CD4-positive, alpha-beta T cell treated with Interleukin-17A for 1 hour (primary cell): ENCODE measurements around the gene SNX4.
"Not testable (repeated sequence)": the region's sequence is repeated elsewhere in the genome, so short reads cannot be mapped to it uniquely, and the experiment has no call there.

Experiments
- DNase-seq: peaks from one replicate; pipeline ENCODE4 v3.0.0-alpha.2; 2020

Gene SNX4

DNA sequence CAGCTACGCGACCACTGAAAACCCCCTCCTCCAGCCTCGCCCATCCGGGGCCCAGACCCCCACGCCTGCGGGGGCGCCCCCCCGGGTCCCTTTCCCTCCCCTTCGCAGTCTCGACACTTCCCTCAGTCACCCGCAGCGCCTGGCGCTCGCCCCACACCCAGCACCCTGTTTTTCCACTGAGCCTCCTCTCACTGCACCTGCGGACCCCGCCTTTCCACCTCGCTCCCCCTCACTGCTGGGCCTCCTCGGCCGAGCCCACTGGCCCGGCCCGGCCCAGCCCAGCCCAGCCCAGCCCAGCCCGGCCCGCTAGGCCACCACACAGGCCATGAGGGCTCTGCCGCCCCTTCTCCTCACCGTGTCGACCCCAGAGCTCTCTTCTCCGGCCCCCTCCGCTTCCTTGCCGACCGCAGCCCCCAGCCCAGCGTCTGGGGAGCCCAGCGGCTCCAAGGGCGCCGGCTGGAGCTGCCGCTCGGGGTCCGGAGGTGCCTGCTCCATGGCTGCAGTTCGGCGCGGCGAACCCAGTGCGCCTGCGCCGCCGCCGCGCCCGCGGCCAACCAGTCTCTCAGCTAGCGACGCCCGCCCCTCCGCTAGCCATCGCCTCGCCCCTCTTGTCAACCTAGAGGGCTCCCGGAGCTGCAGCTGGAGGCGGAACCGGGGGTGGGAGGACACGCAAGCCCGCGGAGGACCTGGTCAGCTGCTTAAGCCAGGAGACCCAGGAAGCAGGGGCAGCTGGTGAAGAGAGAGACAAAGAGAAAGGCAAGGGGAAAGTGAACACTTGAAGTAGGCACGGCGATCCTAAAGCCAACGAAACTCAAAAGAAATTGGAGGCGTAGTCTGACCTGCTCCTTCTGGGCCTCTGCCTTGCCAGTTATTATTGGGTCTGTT, at the start of gene SNX4:
Gene SNX4, minus strand, starts transcription at position 525 of the 885 bp plus-strand sequence. Its CDS starts 30 bp downstream, at position 495.
- DNase-seq: peak; percentile 88

DNA sequence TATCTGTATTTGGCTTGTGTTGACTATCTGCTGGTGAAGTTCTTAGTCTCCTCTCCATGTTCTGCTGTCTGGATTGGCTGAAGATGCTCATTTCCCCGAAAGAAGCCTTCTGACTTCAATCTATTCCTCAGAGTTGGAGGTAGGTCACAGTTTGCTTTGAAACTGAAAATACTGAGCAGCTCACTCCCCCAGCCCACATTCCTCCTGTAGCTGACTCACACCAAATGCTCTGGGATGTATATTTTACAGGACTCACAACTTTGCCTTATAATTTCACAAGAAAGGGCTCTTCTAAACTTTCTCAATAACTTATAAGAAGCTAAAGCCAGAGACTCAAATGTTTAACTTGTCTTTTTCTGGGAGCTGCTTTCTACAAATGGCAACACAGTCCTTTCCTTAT, 36.3 kb upstream of the SNX4 start:
- DNase-seq: no peak

DNA sequence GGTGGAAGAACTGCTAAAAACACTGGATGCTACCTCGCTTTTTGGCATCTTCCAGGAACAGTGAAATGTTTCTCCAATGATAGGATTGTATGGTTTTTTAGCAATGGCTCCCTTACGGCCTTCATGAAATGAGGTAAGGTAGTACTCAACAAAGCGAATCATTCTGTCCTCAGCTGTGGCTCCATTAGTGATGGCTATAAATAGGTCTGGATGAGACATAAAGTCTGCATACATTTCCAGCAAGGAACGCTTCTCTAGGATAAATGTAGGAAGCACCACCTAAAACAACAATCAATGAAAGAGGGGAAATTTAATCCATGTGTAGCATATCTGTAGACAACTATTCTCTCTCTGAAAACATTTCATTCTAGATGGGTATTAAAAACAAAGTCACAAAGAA, 32.4 kb upstream of the SNX4 start:
- DNase-seq: no peak

DNA sequence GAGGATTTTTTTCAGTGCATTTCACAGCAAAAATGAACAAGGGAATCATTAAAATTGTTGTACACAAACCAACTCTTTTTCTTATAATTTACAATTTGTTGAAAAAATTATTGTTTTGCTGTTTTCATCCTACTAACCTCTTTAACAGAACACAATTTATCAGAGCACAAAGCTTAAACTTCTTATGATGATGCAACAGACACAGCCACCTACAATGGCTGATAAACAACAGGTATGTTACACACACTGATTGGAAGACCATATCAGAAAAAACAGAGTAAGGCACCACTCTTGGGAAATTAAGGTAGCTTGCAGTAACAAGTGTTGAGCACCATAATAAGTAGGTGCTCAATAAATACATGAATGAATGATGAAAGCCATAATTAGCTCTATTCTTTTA, 8.9 kb upstream of the SNX4 start:
- DNase-seq: no peak

DNA sequence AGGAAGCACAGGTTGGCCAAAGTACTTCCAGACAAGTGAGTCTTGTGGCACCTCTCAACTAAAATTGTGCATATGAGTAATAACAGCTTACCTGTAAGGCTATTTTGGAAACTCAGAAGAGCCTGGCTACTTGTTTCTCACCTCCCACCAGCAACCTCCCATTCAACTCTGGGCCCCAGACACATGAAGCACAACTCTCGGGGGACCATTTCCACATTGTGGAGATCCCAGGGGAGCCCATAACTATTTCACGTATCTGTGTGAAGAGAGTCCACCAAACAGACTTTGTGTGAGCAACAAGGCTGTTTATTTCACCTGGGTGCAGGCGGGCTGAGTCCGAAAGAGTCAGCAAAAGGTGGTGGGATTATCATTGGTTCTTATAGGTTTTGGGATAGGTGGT, 5.2 kb upstream of the SNX4 start:
- no peak for DNase-seq

DNA sequence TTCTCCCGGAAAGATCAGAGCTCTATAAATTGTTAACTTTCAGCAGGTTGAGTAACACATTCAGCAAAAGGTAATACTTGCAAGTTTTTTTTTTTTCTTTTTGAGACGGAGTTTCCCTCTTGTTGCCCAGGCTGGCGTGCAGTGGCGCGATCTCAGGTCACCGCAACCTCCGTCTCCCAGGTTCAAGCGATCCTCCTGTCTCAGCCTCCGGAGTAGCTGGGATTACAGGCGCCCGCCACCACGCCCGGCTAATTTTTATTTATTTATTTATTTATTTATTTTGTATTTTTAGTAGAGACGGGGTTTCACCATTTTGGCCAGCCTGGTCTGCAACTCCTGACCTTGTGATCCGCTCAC, 539 bp upstream of the SNX4 start:
- DNase-seq: not testable (repeated sequence)

DNA sequence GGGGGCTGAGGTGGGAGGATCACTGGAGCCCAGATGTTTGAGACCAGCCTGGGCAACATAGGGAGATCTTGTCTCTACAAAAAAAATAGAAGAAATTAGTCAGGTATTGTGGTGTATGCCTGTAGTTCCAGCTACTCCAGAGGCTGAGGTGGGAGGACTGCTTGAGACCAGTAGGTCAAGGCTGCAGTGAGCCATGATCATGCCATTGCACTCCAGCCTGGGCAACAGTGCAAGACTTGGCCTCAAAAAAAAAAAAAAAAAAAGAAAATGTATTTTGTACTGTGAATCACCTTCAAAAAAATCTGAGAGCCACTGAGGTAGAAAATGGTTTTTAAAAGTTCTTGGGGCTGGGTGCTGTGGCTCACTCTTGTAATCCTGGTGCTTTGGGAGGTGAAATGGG, 4.6 kb downstream of the SNX4 start:
- no peak for DNase-seq

DNA sequence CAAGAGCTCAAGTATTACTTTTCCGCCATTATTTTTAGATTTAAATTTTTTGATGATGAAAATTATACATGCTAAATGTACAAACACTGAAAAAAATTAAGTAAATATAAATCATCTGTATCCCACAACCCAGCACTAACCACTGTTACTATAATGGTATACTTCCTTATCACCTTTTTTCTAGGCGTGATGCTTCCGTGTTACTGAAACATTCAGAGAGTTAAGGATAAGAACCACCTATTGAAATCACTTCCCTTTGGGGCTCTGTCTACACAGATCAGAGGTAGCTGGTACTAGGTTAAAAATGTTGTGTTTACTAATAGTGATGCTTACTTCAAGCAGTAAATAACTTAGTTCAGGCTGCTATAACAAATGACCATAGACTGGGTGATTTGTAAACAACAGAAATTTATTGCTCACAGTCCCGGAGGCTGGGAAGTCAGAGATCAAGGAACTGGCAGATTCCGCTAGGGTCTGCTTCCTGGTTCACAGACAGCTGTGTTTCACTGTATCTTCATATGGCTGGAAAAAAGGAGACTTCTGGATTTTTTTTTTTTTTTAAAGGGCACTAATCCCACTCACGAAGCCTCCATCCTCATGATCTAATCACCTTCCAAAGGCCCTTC, 6.4 kb downstream of the SNX4 start:
- DNase-seq: no peak

DNA sequence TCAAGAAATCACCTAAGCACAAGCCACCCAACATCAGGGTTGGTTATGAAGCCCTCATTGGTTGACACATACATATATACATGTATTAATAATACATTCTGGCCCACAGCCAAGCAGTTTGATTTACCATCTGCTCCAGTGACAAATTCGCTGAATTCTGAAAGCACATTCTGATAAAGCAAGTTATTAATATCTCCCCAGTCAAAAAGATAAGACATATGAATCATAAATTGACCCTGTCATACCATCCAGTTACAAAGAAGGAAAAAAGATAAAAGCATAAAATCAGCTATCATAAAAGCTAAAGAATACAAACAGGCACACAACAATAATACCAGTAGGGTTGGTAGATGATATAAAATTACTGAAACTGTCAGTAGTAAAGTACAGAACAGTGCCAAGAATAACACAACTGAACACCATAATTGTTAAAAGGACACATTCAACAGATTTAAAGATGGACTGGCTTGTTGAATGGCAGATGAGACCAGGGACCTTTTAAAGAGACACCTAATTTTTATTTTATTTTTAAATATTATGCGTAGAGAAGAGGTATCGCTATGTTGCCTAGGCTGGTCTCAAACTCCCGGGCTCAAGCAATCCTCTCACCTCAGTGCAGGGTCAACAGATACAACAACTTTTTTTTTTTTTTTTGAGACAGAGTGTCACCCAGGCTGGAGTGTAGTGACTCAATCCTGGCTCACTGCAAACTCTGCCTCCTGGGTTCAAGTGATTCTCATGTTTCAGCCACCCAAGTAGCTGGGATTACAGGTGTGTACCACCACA, 7.7 kb downstream of the SNX4 start:
- no peak for DNase-seq

DNA sequence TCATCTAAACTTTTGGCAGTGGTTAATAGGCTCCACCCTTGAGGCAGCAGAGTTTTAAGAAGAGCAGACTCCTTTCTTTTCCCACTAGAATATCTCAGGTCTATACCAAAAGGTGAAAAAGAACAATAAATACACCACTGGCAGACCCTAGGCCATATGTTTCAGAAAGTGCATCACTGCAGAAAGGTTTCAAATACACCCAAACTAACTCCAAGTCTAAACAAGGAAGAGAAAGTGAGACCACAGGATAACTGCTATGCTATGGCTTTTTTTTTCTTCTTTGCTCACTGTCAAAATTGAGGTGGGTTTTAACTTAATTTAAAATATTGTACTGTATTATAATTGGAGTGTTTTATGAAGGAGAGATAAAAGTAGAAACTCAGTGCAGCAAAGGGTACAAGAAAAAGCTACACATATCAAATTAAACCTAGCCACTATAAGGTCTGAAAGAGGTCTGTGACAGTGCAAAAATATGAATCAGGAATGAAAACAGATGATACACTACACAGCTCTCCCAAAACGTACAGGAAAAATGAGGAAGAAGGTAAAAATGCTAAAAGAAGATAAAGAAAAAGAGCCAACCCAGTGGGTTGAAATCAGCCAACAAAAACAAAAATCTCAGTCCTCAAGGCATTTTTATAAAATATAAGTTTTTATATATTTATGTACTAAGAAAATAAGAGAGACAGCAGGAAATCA, 8.4 kb downstream of the SNX4 start:
- no peak for DNase-seq

DNA sequence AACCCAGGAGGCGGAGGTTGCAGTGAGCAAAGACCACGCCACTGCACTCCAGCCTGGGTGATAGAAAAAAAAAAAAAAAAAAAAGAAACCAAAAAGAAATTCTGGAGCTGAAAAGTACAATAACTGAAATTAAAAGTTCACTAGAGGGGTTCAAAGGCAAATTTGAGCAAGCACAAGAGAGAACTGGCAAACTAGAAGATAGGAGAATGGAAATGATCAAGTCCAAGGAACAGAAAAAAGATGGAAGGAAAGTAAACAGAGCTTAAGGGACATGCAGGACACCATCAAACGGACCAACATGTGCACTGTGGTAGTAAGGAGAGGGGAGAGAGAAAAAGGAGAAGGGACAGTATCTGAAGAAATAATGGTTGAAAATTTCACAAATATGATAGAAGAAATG, 12.9 kb downstream of the SNX4 start:
- DNase-seq: no peak

DNA sequence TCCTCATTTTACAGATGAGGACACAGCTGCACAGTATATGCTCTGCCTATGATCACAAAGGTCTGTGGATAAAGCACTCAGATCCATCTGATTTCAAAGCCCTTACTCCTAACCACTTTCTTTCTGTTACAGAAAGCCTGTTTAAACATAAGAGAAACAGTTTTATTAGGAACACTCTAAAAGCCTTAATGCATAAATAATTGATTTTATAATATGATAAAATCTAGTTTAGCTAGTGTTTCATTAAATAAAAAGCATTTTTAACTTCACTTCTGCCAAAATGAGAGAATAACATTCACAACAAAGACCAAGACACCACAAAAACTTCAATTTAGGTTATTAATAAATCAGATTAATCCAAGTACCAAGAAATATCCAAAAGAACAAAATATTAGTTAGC, 21.4 kb downstream of the SNX4 start:
- DNase-seq: no peak

DNA sequence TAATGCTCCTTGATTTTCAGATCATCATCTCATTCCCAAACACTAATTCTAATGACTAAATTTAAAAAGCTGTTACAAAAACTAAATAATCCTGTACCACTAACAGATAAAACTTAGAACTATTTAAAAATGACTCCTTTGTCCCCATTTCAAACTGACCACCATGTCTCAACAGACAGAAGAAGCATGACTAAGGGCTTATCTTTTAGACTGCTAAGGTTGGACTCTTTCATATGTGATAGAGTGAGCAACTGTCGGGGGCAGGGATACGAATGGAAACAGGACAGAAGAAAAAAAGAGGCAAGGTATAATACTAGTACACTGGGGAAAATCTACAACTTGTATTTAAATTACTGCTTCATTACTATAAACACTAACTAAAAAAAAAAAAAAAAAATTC, 23.3 kb downstream of the SNX4 start:
- DNase-seq: no peak

DNA sequence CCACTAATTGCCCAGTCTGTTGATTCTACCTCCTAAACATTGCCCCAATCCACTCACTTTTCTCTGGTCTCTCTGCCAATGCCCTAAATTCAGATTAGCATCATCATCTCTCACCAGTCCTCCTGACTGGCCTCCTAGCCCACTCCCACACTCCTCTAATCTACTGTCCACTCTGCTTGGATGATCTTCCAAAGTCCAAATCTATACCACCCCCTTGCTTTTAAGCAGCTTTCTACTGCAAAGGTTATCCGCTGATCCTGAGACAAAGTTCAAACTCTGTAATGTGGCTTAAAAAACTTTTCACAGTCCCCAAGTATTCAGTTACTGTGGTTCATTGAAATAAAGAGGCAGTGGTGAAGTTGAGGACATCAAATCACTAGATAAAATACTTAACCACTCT, 37.6 kb downstream of the SNX4 start:
- no peak for DNase-seq

DNA sequence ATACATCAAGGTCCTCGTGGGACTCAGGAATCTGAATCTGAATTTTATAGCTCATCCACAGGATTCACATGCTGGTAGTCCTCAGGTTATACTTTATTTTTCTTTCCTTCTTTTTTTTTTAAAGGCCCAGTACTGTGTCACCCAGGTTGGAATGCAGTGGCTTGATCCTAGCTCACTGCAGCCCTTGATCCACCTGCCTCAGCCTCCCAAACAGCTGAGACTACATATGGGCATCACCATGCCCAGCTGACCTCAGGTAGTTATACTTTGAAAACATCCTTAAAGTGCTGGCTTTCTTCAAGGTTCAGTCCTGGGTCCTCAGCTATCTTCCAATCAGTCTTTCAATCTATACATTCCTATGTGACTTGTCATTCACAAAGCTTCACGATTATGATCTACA, 38.2 kb downstream of the SNX4 start:
- DNase-seq: no peak

DNA sequence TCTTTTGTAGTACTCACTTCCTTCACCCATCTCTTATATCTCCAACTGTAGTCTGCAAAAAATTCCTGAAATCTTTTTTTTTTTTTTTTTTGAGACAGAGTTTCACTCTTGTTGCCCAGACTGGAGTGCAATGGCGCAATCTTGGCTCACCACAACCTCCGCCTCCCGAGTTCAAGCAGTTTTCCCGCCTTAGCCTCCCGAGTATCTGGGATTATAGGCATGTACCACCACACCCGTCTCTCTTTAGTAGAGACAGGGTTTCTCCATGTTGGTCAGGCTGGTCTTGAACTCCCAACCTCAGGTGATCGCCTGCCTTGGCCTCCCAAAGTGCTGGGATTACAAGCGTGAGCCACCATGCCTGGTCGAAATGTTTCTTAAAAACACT, 38.6 kb downstream of the SNX4 start:
- DNase-seq: not testable (repeated sequence)

DNA sequence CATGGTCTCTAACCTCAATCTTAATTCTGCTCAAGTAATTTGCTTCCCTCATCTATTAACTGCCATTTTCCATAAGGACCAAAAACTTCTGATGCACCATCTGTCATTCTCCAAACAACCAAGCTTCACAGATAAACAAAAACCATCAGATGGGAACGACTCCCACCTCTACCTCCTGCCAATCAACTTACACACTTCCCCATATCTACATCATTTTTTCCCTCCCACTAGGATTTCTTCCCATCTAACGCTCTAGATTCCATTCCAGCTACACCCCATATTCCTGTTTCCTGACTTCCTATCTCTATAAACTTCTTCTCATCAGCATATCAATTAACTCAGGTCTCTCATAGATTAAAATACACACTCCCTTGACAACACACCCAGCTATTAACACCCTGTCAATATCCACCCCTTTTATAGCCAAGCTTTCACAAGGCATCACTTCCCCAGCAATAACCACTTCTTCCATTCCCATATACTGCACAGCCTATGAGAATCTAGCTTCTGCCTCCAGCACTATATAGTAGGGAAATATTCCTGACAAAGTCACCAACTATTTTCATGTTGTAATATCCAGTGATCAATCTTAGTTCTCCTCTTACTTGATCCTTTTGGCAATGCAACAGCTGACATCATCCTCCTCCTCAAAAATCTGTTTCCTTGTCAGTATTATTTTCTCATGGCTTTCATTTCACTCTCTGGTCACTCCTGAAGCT, 39.2 kb downstream of the SNX4 start:
- no peak for DNase-seq

DNA sequence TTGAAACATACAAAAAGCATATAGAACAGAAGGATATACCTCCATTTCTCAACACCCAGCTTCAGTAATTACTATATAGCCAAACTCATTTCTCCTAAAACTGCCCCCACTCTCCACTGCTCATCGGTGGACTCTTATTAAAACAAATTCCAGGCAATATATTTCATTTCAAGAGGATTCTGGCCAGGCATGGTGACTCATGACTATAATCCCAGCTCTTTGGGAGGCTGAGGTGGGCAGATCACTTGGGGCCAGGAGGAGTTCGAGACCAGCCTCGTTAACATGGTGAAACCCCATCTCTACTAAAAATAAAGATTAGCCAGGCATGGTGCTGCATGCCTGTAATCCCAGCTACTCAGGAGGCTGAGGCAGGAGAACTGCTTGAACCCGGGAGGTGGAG, 40.9 kb downstream of the SNX4 start:
- no peak for DNase-seq

DNA sequence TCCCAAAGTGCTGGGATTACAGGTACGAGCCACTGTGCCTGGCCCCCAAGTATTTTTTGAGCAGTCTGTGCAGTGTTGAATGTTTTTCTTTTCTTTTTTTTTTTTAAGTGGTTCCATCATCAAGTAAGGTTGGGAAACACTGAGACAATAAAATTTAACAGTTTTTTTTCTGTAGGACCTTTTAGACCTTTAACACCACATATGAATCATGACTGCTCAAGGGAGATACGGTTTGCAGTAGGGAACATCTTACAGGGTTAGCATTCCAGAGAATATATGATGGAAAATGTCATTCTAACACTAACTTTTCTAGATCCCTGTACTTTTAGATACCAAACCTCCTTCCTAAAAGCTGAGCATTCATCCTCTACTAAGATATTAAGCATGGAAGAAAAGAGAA, 41.7 kb downstream of the SNX4 start:
- no peak for DNase-seq

DNA sequence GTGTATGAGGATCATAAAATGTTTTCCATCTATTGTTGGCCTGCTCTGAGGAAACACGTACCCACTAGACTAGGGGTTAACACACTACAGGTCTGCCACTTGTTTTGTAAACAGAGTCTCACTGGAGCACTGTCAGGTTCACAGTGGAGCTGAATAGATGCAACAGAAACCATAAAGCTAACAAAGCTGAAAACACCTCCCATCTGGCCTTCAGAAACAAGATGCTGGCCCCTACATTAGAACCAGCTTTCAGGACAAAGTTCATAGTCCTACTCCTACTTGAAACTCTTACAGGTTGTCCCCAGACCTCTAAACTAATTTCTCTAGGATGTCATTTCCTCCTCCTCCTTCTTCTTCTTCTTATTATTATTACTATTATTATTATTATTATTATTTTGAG, 42.3 kb downstream of the SNX4 start:
- no peak for DNase-seq

DNA sequence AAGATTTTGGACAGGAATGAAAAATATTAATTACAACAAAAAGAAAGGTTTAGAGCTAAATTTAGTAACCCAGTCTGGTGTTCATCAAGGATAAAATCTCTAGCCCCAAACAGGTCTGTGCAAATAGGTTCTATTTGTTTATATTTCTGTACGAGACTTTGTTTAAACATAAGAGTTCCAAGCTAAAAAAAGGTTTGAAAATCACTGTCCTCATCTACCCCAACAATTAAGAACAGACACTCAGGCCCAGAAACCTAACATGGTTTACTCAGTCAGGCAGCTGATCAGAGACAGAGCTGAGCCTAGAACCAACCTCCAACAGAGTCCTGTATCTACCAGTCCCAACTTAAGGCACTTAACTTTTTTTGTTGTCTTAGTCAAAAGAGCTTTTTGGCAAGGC, 49.3 kb downstream of the SNX4 start:
- DNase-seq: no peak

DNA sequence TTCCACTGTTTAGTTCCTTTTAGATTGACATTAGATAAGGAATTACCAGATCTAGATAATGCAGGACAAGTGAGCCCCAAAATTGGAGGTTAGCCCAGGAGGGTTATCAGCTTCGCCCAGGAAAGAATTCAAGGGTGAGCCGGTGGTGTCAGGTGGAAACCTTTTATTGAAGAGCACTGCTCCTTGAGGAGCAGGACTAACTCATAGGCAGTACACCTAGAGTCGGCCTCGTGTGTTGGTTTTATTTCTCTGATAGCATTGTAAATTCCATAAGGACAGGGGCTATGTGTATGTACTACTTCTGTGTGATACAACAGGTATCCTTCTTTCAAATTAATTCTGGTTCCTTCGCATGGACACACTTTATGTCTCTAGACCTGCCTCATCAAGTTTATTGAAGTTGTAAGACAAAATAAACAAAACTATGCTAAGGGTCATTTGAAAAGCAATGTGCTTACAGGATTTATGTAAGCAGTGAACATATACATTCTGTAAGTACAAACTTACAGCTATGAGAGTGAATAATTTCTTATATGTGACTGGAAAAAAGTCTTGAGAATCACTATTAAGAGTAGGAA, 57.2 kb downstream of the SNX4 start:
- DNase-seq: no peak
